ENCODE data around the gene NOX4. TPM values are rescaled to one million over a fixed set of nuclear protein-coding genes. Genes with fewer than 3 reads are reported as not detected.
"Not testable (repeated sequence)": the region's sequence is repeated elsewhere in the genome, so short reads cannot be mapped to it uniquely, and the experiment has no call there.

NOX4 gene
- polyA plus RNA-seq, 3 donors: not detected

GRCh38 chr11:89426501-89426900 is 64.7 kb downstream of the NOX4 start:
- H3K9ac ChIP-seq (ENCODE audit: insufficient read depth, low read length, poor library complexity, severe bottlenecking); H3K4me1 Mint-ChIP-seq; H4K20me1 ChIP-seq (ENCODE audit: insufficient read depth, low read length); H3K79me2 ChIP-seq (ENCODE audit: insufficient read depth, low read length); H3K4me3 Mint-ChIP-seq; H3K27me3 Mint-ChIP-seq (ENCODE audit: low read depth in 3 of 3); H3K27ac Mint-ChIP-seq; H3K27me3 ChIP-seq (ENCODE audit: control insufficient read depth in 2 of 2, insufficient read depth in 2 of 2, low read length in 2 of 2); H3K4me2 ChIP-seq (replicated peaks; ENCODE audit: extremely low read depth, low read length, poor library complexity, severe bottlenecking); DNase-seq; intact Hi-C loops (cut with micrococcal nuclease); H2AFZ ChIP-seq (ENCODE audit: insufficient read depth, low read depth, low read length, poor library complexity, severe bottlenecking); H3K27ac ChIP-seq (ENCODE audit: low read depth in 1 of 2, low read length in 2 of 2); H3K4me1 ChIP-seq (ENCODE audit: control insufficient read depth in 1 of 2, insufficient read depth in 2 of 2, low read length in 2 of 2); H3K4me3 ChIP-seq (replicated peaks in 1 of 3; ENCODE audit: low read depth in 2 of 3, low read length in 3 of 3); H3K36me3 Mint-ChIP-seq; H3K36me3 ChIP-seq (replicated peaks in 1 of 2; ENCODE audit: control insufficient read depth in 1 of 2, insufficient read depth in 2 of 2, low read length in 2 of 2); H3K9me3 ChIP-seq (replicated peaks in 1 of 2; ENCODE audit: control insufficient read depth in 1 of 2, insufficient read depth in 1 of 2, low read length in 2 of 2): not testable (repeated sequence)
- peaks cover 5 to 14% (median 11%) of the 10 kb centered on the region in 7 donors for H3K9me3 Mint-ChIP-seq
- WGBS (ENCODE audit: insufficient coverage): 93% methylated on average over 5 of the region's 7 CpGs

- Histone ChIP-seq H3K4me2 (replicated peaks; ENCODE audit: extremely low read depth, low read length, poor library complexity, severe bottlenecking) (no peak overlapping the region), H3K27ac (ENCODE audit: low read depth in 1 of 2, low read length in 2 of 2) (no peak overlapping the region), H3K79me2 (ENCODE audit: insufficient read depth, low read length) (no peaks in the 10 kb centered on the region), H3K4me1 (ENCODE audit: control insufficient read depth in 1 of 2, insufficient read depth in 2 of 2, low read length in 2 of 2) (no peaks in the 10 kb centered on the region), H3K9me3 (replicated peaks in 1 of 2; ENCODE audit: control insufficient read depth in 1 of 2, insufficient read depth in 1 of 2, low read length in 2 of 2) (peaks cover 0 to 5% of the 10 kb centered on the region in 2 donors), H3K36me3 (replicated peaks in 1 of 2; ENCODE audit: control insufficient read depth in 1 of 2, insufficient read depth in 2 of 2, low read length in 2 of 2) (no peaks in the 10 kb centered on the region), H3K4me3 (replicated peaks in 1 of 3; ENCODE audit: low read depth in 2 of 3, low read length in 3 of 3) (no peak overlapping the region), H3K9ac (ENCODE audit: insufficient read depth, low read length, poor library complexity, severe bottlenecking) (no peak overlapping the region), H3K27me3 (ENCODE audit: control insufficient read depth in 2 of 2, insufficient read depth in 2 of 2, low read length in 2 of 2) (no peaks in the 10 kb centered on the region), H2AFZ (ENCODE audit: insufficient read depth, low read depth, low read length, poor library complexity, severe bottlenecking) (no peak overlapping the region), H4K20me1 (ENCODE audit: insufficient read depth, low read length) (no peaks in the 10 kb centered on the region)
- TF ChIP-seq CTCF (IDR thresholded peaks at IDR 0.05): no peak
- no peak for DNase-seq
- Mint-ChIP-seq H3K4me3 (no peak overlapping the region), H3K36me3 (no peaks in the 10 kb centered on the region), H3K4me1 (no peaks in the 10 kb centered on the region), H3K27me3 (ENCODE audit: low read depth in 3 of 3) (peaks cover 0 to 2% (median 0%) of the 10 kb centered on the region in 3 donors), H3K9me3 (peaks cover 0 to 6% (median 3%) of the 10 kb centered on the region in 7 donors), H3K27ac (no peak overlapping the region)
- no CpG with 5 or more reads among the region's 2 CpGs for WGBS (ENCODE audit: insufficient coverage)
- intact Hi-C loops (cut with micrococcal nuclease): no loop called here
Measured at GRCh38 chr11:89421718-89422117, 69.5 kb downstream of the NOX4 start.

All from CD14-positive monocyte (primary cell).